ENCODE measurements around the gene KRTAP10-5. TPM values are rescaled to one million over a fixed set of nuclear protein-coding genes. Genes with fewer than 3 reads are reported as not detected.

The KRTAP10-5 gene
- total RNA-seq: not detected in 2 replicates

DNA sequence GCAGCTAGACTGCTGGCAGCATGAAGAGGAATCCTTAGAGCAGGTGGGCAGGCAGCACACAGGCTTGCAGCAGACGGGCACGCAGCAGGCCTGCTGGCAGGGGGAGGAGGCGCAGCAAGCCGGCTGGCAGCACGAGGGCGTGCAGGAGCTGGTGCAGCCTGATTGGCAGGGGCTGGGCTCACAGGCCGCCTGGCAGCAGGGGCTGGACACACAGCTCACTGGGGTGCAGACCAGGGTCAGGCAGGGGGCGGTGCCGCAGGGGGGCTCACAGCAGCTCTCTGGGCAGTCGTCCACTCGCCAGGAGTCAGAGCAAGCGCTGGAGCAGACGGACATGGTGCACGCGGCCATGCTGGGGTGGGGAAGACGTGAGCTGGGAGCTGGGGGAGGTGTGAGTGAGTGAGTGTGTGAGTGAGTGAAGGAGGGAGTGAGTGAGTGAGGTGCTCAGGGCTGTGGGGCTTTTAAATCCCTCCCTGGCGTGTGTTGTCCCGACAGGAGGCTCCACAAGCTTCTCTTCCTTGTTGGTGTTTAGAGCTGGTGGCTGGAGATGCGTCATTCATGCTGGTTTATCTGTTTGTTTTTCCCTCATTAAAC lies at the start of gene KRTAP10-5:
TSS of gene KRTAP10-5 (minus strand) at position 374 of the 591 bp plus-strand sequence. CDS start at position 348, 26 bp downstream.

GRCh38 chr21:44626673-44627143 lies 46.3 kb upstream of the KRTAP10-5 start, which contains the start of gene KRTAP10-9:
TSS of gene KRTAP10-9 (plus strand) at chr21:44627093. CDS start at chr21:44627172, 79 bp downstream.

GRCh38 chr21:44612029-44612486 lies 31.7 kb upstream of the KRTAP10-5 start, which contains the start of gene KRTAP10-8:
TSS of gene KRTAP10-8 (plus strand) at chr21:44612079. CDS start at chr21:44612101, 22 bp downstream.

GRCh38 chr21:44600118-44600978 lies 19.9 kb upstream of the KRTAP10-5 start, which contains the start of gene KRTAP10-7:
TSS of gene KRTAP10-7 (plus strand) at chr21:44600597. CDS start at chr21:44600622, 25 bp downstream.

DNA sequence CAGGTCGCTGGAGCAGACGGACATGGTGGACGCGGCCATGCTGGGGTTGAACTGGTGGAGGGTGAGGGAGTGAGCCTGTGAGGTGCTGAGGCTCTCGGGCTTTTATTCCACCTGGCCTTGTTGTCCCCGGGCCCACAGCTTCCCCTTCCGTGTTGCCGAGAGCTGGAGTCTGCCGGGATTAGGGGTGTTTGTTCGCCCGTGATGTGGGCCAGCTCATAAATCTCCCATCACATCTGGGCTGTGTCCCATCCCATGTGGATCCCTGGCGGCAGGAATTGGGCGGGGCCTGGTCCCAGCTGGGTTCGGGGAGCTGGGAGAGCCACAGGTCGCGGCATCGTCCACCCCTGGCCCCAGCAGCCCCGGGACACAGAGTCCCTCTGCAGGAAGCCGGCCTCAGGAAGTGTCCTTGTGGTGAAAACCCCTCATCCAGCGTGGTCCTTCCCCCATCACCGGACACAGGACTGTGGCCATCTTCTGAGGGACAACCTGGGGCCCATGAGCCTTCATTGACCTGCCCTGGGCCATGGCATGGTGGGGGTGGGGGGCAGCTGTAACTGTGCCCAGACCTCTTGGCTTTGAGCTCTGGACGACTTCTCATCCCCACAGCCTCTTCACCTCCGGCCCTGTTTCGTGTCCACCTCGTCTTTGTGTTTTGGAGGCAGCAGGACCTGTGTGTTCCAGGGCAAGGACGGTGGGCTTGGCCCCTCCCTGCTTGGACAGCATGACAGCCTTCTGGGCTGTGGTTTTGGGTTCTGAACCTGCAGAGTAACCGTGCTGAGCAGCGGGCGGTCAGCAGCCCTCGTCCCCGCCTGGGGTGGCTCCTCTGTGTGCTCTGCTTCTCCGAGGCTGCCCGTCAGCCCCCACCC lies 12.3 kb upstream of the KRTAP10-5 start, which contains the start of gene KRTAP10-6:
TSS of gene KRTAP10-6 (minus strand) at position 60 of the 866 bp plus-strand sequence. CDS start at position 39, 21 bp downstream.

GRCh38 chr21:44573630-44574456 lies 6.6 kb downstream of the KRTAP10-5 start, which contains the start of gene KRTAP10-4:
TSS of gene KRTAP10-4 (plus strand) at chr21:44573729. CDS start at chr21:44573759, 30 bp downstream.

GRCh38 chr21:44558695-44559094 lies 21.7 kb downstream of the KRTAP10-5 start, which contains the start of gene KRTAP10-3:
TSS of gene KRTAP10-3 (minus strand) at chr21:44558795. CDS start at chr21:44558715, 80 bp downstream.

GRCh38 chr21:44551340-44551961 lies 29.0 kb downstream of the KRTAP10-5 start, which contains the start of gene KRTAP10-2:
TSS of gene KRTAP10-2 (minus strand) at chr21:44551505. CDS start at chr21:44551458, 47 bp downstream.

GRCh38 chr21:44539991-44540666 lies 40.3 kb downstream of the KRTAP10-5 start, which contains the start of gene KRTAP10-1:
TSS of gene KRTAP10-1 (minus strand) at chr21:44540195. CDS start at chr21:44540150, 45 bp downstream.

Other genes starting within 250 kb of the KRTAP10-5 start
- 4.4 and 11.4 TPM in 2 replicates for gene CFAP410, start 241.2 kb downstream of the KRTAP10-5 start, total RNA-seq
- gene TRPM2, start 227.0 kb downstream of the KRTAP10-5 start, total RNA-seq: 0.33 and 1.1 TPM in 2 replicates
- 2.3 and 3.2 TPM in 2 replicates for gene LRRC3, start 125.1 kb downstream of the KRTAP10-5 start, total RNA-seq
- not detected in 2 replicates for gene KRTAP10-1, start 40.4 kb downstream of the KRTAP10-5 start, total RNA-seq
- not detected in 2 replicates for gene KRTAP10-2, start 29.1 kb downstream of the KRTAP10-5 start, total RNA-seq
- gene KRTAP10-3, start 21.8 kb downstream of the KRTAP10-5 start, total RNA-seq: not detected in 2 replicates
- not detected in 2 replicates for gene KRTAP10-4, start 6.9 kb downstream of the KRTAP10-5 start, total RNA-seq
- not detected in 2 replicates for gene KRTAP10-6, start 11.9 kb upstream of the KRTAP10-5 start, total RNA-seq
- not detected in 2 replicates for gene KRTAP10-7, start 20.0 kb upstream of the KRTAP10-5 start, total RNA-seq
- not detected in 2 replicates for gene KRTAP10-8, start 31.5 kb upstream of the KRTAP10-5 start, total RNA-seq
- gene KRTAP10-9, start 46.5 kb upstream of the KRTAP10-5 start, total RNA-seq: not detected in 2 replicates
- not detected in 2 replicates for gene KRTAP10-10, start 56.8 kb upstream of the KRTAP10-5 start, total RNA-seq
- gene KRTAP10-11, start 65.8 kb upstream of the KRTAP10-5 start, total RNA-seq: not detected in 2 replicates
- not detected in 2 replicates for gene KRTAP12-4, start 74.1 kb upstream of the KRTAP10-5 start, total RNA-seq
- not detected in 2 replicates for gene KRTAP12-3, start 77.3 kb upstream of the KRTAP10-5 start, total RNA-seq
- gene KRTAP12-2, start 86.3 kb upstream of the KRTAP10-5 start, total RNA-seq: not detected in 2 replicates
- gene KRTAP12-1, start 101.6 kb upstream of the KRTAP10-5 start, total RNA-seq: not detected in 2 replicates
- gene KRTAP10-12, start 116.6 kb upstream of the KRTAP10-5 start, total RNA-seq: not detected in 2 replicates
- gene TSPEAR, start 131.0 kb upstream of the KRTAP10-5 start, total RNA-seq: not detected in 2 replicates
- gene UBE2G2, start 221.2 kb upstream of the KRTAP10-5 start, total RNA-seq: 105 and 121 TPM in 2 replicates
- gene SUMO3, start 237.5 kb upstream of the KRTAP10-5 start, total RNA-seq: 96.0 and 96.6 TPM in 2 replicates